ENCODE measurements around the gene PHLPP1.

DNA sequence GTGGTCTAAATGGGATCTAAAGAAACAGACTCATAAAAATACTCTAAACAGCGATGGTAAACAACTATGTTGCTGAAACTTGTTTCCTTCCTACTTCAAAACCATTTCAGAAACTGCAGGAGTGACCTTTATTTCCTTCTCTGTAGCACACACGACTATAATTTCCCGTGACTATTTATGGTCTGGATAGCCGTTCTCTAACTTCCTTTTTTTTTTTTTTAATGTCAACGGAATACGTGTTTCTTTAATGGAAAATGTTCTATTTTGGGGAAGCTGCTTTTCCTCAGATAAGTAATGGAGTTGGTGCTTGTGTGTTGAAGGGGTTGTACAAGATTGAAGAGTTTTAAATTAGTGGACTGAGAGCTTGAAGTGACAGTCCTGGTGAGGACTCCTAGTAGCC lies 224.1 kb downstream of the PHLPP1 start:
- TF ChIP-seq, protein P1, sequence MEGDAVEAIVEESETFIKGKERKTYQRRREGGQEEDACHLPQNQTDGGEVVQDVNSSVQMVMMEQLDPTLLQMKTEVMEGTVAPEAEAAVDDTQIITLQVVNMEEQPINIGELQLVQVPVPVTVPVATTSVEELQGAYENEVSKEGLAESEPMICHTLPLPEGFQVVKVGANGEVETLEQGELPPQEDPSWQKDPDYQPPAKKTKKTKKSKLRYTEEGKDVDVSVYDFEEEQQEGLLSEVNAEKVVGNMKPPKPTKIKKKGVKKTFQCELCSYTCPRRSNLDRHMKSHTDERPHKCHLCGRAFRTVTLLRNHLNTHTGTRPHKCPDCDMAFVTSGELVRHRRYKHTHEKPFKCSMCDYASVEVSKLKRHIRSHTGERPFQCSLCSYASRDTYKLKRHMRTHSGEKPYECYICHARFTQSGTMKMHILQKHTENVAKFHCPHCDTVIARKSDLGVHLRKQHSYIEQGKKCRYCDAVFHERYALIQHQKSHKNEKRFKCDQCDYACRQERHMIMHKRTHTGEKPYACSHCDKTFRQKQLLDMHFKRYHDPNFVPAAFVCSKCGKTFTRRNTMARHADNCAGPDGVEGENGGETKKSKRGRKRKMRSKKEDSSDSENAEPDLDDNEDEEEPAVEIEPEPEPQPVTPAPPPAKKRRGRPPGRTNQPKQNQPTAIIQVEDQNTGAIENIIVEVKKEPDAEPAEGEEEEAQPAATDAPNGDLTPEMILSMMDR (IDR thresholded peaks at IDR 0.05): no peak
- no peak for TF ChIP-seq ZFX (IDR thresholded peaks at IDR 0.05; ENCODE audit: borderline replicate concordance)

Data from 22Rv1 (cell line).